Stimulated activated CD4-positive, alpha-beta T cell treated with anti-CD3 and anti-CD28 coated beads, Interleukin-15, amount 100 ng/mL, for 48 hours (primary cell): ENCODE data around the gene ORC5.

Experiments
- DNase-seq, 2 donors: peaks; one replicate each; pipeline ENCODE4 v3.0.0-alpha.2; 2020; ENCODE audit warnings: low read depth in 2 of 2

ORC5 gene

DNA sequence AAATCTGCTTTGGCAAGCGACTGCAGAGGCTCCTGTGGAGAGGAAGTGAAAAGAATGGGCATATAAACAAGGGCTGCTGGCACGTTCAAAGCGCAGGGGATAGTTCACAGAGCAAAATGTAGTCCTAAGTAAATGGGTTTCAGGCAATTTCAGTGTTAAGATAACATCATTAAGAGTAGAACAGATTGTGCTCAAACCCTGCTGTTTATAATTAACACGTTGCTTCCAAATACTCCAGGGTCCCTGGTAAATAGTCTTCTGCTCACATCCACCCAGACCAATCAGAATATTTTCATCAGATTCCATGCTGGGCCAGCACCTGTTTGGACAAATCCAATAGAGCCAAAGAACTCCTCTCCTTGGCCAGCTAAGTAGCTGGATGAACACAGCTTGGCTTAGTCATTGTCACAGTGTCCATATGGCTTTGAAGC is 81.4 kb downstream of the ORC5 start:
- no peak for DNase-seq

DNA sequence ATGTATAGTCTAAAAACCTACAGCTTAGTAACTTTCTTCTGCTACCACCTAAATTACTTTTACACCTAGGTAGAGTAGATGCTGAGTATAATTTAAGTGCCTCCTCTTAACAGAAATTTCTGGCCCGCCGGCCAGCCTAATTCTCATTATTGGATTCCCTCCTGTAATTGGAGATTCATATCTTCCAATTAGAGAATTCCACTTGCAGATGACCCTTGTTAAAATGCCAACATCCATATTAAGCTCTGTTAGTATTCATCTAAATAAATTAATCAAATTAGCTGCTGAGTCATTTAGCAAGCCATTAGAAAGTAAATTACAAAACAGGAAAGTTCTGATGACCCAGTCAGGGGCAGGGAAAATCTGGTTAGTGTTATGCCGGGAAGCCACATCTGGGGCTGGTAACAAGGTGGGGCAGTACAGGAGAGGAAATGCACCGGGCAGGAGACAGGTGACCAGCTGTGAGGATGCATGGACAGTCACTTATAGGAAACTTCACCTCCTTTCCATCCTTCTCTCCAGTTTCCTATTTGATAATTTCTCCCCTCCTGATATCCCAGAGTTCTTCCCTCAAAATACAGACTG is 82.8 kb downstream of the ORC5 start:
- no peak for DNase-seq

DNA sequence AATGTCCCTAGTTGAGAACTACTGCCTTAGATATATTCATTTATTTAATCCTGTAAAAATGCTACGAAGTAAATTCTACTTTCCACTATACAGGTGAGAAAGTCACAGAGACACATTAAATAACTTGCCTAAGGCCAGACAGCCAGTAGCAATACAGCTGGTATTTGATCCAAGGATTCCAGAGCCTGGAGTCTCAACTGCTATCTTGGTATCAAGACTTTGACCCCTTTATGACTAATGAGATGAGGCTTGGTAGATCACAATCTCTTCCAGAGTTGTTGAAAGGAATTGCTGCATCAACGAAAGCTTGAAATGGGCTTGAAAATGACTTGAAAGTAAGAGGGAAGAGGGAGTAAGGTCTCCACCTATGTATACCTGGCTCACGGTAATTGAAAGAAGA is 83.3 kb downstream of the ORC5 start:
- no peak for DNase-seq

DNA sequence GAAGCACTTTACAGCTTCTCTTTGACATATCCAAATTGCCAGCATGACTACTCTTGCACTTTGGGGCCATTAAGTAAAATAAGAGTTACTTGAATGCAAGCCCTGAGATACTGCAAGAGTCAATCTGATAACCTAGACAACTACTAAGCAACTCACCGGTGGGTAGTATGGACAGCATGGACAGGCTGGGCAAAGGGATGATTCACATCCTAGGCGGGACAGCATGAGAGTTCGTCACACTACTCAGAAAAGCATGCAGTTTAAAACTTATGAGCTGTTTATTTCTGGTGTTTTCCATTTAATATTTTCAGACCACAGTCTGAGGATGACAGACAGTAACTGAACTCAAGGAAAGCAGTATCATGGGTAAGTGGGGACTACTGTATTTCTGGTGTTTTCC is 84.0 kb downstream of the ORC5 start:
- DNase-seq = no peak

DNA sequence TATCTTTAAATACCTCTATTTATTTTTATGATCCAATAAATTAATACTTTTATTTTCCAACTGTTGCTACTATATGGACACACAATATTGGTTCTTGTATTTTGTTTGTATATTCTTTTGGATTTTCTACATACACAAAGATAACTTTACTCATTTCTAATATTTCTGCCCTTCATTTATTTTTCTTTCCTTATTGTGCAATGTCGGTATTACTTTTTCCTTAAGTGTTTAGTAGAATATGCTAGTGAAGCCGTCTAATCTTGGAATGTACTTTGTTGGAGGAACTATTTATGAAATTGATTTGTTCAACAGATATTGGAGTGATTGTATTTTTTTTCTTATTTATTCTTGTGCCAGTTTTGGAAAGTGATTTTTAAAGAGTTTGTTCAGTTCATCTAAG is 94.0 kb downstream of the ORC5 start:
- no peak for DNase-seq

DNA sequence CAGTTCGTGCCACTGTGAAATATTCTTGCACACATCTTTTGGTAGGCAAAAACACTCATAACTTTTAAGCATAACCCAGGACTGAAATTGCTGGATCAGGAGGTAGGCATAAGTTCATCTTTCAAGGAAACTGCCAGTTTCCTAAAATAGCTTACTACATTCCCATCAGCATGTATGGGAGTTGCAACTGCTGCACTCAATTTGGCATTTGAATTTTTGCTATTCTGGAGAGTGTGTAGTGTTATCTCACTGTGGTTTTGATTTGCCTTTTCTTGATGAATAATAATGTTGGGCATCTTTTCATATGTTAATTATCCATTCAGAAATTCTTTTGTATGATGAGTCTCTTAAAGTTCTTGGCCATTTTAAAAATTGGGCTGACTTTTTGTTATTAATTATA is 95.2 kb downstream of the ORC5 start:
- DNase-seq = no peak

DNA sequence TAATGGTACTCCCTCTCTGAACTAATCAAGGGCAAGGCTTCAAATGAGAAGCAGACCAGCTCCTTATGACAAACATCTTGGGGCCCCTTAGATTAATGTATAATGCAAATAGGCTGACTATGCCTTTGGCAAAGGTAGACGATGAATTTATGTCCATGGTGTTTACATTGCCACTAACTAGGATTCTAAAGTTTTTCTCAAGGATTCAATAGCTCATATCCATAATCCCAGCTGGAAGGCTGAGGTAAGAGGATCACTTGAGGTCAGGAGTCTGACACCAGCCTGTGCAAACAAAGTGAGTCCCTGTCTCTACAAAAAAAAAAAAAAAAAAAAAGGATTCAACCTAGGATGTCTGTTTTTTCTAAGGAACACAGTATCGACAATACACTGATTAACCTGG is 96.5 kb downstream of the ORC5 start:
- no peak for DNase-seq

DNA sequence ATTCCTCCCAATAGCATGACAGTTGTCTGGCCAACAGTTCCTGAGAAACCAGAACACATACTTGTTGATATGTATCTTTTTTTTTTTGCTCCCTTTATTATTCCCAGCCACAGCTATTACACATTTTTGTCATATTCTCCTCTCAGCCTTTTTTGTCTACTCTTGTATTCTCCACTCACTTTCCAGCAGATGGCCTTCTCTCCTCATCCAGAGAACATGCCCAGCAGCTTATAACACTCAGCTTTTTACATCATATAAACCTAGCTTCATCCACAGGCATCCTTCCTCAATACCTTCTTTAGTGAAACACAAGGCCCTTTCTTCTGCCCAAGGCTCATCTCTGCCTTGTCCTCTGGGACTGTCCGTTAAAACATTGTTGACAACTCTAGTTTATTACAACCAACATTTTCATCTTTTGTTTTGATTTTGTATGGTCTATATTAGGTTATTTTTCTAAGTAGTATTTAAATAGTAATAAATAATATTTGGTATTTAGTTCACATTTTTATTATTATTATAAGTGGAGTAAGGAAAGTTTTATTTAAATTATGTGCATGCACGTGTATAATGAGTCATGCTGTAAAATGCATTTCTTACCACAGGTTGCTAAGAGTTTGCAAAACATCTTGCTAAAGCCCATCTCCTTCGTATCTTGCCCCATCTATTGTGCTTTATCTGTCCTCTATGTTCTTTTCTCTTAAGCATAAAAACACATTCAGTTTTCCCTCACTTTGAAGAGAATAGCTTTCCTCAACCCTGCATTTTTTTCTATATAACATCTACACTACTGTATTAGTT is 101.5 kb downstream of the ORC5 start:
- DNase-seq = no peak

DNA sequence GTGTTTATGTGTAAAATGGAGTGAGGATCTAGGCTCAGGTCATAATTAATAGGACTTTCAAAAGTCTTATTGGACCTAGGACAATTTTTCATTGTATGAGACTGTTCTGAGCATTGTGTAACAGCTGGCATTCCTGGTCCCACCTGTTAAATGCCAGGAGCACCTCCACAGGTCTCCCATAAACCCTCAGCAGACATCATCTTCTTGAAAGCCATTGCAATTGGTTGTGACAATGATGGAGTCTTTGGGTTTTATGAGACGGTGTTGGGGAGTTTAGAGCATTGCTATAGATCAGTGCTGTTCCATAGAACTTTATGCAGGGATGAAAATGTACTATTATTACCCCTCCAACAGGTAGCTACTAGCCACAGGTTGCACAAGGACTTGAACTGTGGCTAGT is 108.9 kb downstream of the ORC5 start:
- DNase-seq = no peak

DNA sequence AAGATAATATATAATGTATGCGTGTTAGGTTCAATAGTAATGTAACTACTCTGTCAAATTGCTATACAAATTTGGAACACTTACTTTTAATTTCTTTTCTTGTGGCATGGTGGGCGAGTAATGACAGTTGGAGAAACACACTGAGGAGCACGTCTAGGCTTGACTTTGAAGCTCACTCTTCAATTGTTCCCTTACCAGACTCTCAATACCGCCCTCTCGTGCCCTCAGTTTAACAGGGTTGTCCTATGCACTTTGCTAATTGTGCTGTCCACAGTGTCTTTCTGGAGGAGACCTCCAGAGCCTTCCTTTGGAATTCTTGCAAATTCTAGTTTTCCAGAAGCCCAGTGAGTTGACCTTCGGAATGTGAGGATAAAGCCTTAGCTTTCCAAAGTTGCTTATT is 111.1 kb downstream of the ORC5 start:
- DNase-seq = no peak

DNA sequence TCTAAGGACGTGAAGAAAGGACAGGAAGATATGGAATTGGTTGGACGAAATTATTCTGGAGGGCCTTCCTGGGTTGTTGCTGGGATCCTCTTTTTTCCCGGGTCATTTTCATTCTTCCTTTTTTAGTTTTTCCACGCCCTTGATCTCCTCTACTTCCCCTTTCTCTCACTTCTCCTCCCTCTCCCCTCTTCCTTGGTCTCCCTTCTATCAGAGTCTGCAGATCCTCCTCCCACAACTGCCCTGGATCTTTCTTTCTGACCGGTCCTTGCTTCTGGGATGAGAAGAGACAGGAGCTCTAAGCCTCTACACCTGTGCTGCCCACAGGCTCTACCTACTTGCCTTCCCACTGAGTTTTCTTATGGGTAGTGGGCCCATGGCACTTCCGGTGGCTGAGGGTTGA is 114.7 kb downstream of the ORC5 start:
- DNase-seq = no peak

DNA sequence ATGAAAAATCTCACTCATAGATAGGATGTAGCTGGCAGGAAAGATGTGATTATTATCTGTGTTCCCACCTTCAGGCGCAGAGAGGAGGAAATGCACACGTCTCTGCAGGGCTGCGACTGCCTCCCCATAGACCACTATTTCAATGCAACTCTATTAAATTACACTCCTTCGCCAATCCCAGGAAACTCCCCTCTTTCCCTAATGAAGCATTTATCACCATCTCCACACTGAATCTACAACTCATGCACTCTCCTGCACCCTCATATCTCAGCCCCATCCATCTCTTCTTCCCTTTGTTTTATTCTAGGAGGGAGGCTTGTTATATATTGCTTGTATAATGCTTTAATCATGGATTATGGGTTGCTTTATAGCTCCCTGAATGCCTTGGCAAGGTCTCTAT is 116.6 kb downstream of the ORC5 start:
- DNase-seq = no peak

DNA sequence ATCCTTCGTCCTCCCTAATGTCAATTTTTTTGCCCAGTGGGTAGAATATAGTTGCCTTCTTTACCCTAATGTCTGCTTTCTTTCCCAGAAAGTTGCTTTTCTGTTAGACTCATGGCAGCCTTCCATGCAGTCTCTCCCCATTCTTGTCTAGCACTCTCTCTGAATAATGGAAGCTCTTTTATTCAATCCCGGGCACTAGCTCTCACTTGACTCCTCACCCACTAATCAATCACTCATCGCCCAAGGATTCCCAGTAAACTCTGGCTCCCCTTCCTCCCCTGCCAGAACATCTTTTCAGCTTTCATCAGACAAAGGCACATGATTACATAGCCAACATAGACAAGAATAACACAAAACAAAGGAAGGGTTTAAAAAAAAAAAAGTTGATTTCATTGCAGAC is 118.2 kb downstream of the ORC5 start:
- DNase-seq = no peak

DNA sequence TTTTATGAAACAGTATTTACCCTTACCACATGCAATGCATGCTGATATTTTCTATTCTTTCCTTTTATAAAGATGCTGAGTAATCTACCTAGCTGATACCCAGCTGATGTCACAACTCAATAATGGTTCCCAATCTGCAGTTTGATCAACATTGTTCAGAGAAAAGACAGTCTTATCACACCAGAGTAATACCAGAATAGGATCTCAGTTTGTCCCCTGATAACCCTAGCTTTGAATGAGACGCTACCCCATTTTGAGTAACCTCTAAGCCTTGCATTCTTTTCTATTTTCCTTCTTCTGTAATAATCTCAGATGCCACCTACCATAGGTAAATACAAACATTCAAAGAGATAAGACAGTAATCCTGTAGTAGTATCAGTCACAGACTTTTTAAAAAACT is 118.8 kb downstream of the ORC5 start:
- no peak for DNase-seq
